ENCODE data around the gene ATP23.

The ATP23 gene

DNA sequence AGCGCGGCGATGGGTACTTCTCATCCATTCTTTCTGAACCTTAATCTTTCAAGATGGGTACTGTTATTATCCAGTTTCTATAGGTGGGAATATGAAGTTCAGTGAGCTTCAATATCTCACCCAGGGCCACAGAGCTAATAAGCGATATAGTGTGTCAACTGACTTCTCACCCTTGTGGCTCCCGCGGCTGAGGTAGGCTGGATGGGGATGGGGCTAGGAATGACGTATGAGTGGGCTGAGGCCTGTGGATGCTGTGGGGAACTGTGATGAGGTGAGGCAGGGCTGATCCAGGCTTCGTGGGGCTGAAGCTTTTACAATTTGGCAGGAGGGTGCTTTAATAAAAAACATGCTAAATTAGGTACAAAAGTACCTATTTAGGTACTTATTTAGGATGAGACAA, 32.9 kb upstream of the ATP23 start:
- TF ChIP-seq, protein P1, sequence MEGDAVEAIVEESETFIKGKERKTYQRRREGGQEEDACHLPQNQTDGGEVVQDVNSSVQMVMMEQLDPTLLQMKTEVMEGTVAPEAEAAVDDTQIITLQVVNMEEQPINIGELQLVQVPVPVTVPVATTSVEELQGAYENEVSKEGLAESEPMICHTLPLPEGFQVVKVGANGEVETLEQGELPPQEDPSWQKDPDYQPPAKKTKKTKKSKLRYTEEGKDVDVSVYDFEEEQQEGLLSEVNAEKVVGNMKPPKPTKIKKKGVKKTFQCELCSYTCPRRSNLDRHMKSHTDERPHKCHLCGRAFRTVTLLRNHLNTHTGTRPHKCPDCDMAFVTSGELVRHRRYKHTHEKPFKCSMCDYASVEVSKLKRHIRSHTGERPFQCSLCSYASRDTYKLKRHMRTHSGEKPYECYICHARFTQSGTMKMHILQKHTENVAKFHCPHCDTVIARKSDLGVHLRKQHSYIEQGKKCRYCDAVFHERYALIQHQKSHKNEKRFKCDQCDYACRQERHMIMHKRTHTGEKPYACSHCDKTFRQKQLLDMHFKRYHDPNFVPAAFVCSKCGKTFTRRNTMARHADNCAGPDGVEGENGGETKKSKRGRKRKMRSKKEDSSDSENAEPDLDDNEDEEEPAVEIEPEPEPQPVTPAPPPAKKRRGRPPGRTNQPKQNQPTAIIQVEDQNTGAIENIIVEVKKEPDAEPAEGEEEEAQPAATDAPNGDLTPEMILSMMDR (IDR thresholded peaks at IDR 0.05) = no peak
- no peak overlapping the region for H3K27ac ChIP-seq
- H3K27me3 ChIP-seq (ENCODE audit: control insufficient read depth, insufficient read depth, low read length) = no peaks in the 10 kb centered on the region
- no peaks in the 10 kb centered on the region for H3K79me2 ChIP-seq
- H2AFZ ChIP-seq = no peak overlapping the region
- no peak overlapping the region for H3K4me2 ChIP-seq (ENCODE audit: low read length)
- no peaks in the 10 kb centered on the region for H3K36me3 ChIP-seq (ENCODE audit: control insufficient read depth, insufficient read depth, low read length)
- H3K4me1 ChIP-seq = no peaks in the 10 kb centered on the region
- H3K9me3 ChIP-seq (ENCODE audit: control insufficient read depth, low read length) = no peaks in the 10 kb centered on the region
- H3K9ac ChIP-seq = no peak overlapping the region
- no peak overlapping the region for H3K4me3 ChIP-seq (ENCODE audit: low read depth, low read length)

DNA sequence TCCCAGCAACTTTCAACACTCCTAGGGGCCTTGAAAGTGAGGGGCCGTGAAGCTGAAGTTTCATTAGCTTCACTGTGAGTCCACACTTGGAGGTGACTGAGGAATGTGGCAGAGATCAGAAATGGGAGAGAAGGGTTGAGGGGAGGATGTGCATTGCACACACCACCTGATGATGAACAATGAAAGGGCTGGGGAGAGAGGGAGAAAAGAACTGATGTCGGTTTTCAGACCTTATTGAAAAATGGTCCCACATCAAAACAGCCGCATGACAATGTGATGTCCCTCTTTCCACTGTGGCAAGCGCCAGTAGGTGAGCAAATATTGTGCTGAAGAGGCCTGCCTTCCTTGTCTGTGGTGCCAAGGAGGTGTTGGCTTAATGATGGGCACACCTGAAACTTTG, 32.3 kb upstream of the ATP23 start:
- Histone ChIP-seq H3K9me3 (ENCODE audit: control insufficient read depth, low read length) (no peaks in the 10 kb centered on the region), H3K27ac (no peak overlapping the region), H3K9ac (no peak overlapping the region), H3K27me3 (ENCODE audit: control insufficient read depth, insufficient read depth, low read length) (no peaks in the 10 kb centered on the region), H3K36me3 (ENCODE audit: control insufficient read depth, insufficient read depth, low read length) (no peaks in the 10 kb centered on the region), H3K4me1 (no peaks in the 10 kb centered on the region), H3K4me3 (ENCODE audit: low read depth, low read length) (no peak overlapping the region), H2AFZ (no peak overlapping the region), H3K79me2 (no peaks in the 10 kb centered on the region), H3K4me2 (ENCODE audit: low read length) (no peak overlapping the region)
- TF ChIP-seq, protein P1 (IDR thresholded peaks at IDR 0.05) = no peak

DNA sequence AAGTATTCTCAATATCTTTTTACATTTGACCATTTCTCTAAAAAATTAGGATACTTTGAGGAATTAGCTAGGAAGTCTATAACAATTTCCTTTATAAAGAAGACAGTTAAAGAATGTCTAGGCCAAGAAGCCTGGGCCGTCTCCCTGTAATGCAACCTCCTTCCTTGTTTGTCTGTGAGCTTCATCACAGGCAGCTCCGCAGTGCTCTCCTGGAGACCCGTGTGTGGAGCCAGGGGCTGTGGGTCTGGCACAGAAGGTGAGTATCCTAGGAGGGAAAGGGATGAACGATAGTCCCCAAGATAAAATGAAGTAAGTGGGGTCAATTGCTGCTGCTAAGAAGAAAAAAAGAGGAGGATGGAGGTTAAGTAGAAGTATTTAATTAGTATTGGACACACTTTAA, 31.8 kb upstream of the ATP23 start:
- Histone ChIP-seq H3K4me3 (ENCODE audit: low read depth, low read length) (no peak overlapping the region), H3K4me1 (no peaks in the 10 kb centered on the region), H3K79me2 (no peaks in the 10 kb centered on the region), H3K9ac (no peak overlapping the region), H3K27ac (no peak overlapping the region), H3K36me3 (ENCODE audit: control insufficient read depth, insufficient read depth, low read length) (no peaks in the 10 kb centered on the region), H3K27me3 (ENCODE audit: control insufficient read depth, insufficient read depth, low read length) (no peaks in the 10 kb centered on the region), H3K4me2 (ENCODE audit: low read length) (no peak overlapping the region), H3K9me3 (ENCODE audit: control insufficient read depth, low read length) (no peaks in the 10 kb centered on the region), H2AFZ (no peak overlapping the region)
- TF ChIP-seq, protein P1 (IDR thresholded peaks at IDR 0.05) = no peak

DNA sequence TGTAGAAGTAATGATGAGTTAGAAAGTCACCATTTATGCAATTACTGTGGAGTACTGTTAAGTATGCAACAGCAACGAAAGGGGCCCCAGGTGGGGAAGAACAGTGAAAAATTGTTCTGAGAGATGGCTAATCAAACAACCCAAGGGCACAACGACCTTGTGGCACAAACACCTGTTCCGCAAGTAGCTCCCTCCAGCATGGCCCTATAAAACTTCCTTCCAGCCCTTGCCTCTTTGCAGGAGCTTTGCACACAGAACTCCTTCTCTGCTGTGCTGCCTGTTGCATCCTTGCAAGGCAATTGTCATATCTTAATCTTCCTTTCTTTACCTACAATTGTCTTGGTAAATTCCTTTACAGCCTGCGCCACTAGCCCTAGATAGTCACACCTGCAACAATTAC, 23.2 kb upstream of the ATP23 start:
- TF ChIP-seq, protein P1 (IDR thresholded peaks at IDR 0.05) = no peak
- H3K79me2 ChIP-seq = no peaks in the 10 kb centered on the region
- H3K4me2 ChIP-seq (ENCODE audit: low read length) = no peak overlapping the region
- no peak overlapping the region for H3K9ac ChIP-seq
- H3K4me3 ChIP-seq (ENCODE audit: low read depth, low read length) = no peak overlapping the region
- H3K9me3 ChIP-seq (ENCODE audit: control insufficient read depth, low read length) = no peaks in the 10 kb centered on the region
- no peaks in the 10 kb centered on the region for H3K27me3 ChIP-seq (ENCODE audit: control insufficient read depth, insufficient read depth, low read length)
- no peaks in the 10 kb centered on the region for H3K36me3 ChIP-seq (ENCODE audit: control insufficient read depth, insufficient read depth, low read length)
- no peaks in the 10 kb centered on the region for H3K4me1 ChIP-seq
- H2AFZ ChIP-seq = no peak overlapping the region
- no peak overlapping the region for H3K27ac ChIP-seq

DNA sequence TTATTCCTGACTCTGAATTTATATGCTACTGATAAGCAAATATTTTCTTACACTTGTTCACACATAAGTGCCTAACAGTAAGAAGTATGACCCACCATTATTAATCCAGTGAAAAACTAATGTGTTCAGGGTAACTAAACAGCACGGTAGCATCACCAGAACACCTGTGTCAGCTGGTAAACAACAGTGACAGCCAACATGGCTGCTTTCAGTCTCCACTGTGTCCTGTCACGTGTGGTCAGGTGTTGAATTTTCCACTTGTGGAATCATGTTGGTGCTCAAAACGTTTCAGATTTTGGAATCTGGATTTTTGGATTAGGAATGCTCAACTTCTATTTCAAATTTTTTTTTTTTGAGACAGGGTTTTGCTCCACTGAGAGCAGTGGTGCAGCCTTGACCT, 14.3 kb upstream of the ATP23 start:
- TF ChIP-seq, protein P1 (IDR thresholded peaks at IDR 0.05) = no peak
- Histone ChIP-seq H3K4me1 (no peaks in the 10 kb centered on the region), H3K27me3 (ENCODE audit: control insufficient read depth, insufficient read depth, low read length) (no peaks in the 10 kb centered on the region), H3K27ac (no peak overlapping the region), H3K36me3 (ENCODE audit: control insufficient read depth, insufficient read depth, low read length) (no peaks in the 10 kb centered on the region), H3K79me2 (no peaks in the 10 kb centered on the region), H3K9me3 (ENCODE audit: control insufficient read depth, low read length) (no peaks in the 10 kb centered on the region), H3K4me3 (ENCODE audit: low read depth, low read length) (no peak overlapping the region), H3K9ac (no peak overlapping the region), H3K4me2 (ENCODE audit: low read length) (no peak overlapping the region), H2AFZ (no peak overlapping the region)
